ENCODE measurements around the gene TMEM121B. TPM values are rescaled to one million over a fixed set of nuclear protein-coding genes. Genes with fewer than 3 reads are reported as not detected.

Gene TMEM121B
- total RNA-seq, 1 donor: not detected

DNA sequence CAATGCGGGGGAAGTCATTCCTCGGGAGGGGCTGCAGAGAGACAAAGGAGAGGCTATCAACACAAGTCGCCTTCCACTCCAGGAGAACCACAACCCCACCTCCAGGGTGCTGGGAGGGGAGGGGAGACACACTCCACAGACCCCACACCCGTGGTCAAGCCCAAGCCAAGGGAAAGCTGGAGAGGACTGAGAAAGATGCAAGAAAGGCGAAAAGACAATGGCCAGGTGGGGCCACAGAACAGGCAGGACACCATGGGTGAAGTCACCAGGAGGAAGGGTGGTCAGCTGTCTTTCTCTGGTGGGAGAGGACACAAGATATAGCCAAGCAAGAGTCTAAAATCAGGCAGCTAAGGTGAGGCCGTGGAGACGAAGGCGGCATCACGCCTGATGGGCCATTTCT, 21.9 kb upstream of the TMEM121B start:
- Histone ChIP-seq H3K36me3 (ENCODE audit: insufficient read depth, low read length) (no peaks in the 10 kb centered on the region), H3K27me3 (ENCODE audit: insufficient read depth, low read length) (no peaks in the 10 kb centered on the region), H3K4me3 (ENCODE audit: insufficient read depth, low read length) (no peak overlapping the region), H3K4me1 (ENCODE audit: insufficient read depth, low read length) (no peaks in the 10 kb centered on the region), H2AFZ (ENCODE audit: low read length) (no peak overlapping the region), H3K9me3 (ENCODE audit: low read depth, low read length) (no peaks in the 10 kb centered on the region), H3K4me2 (ENCODE audit: insufficient read depth, low read length) (no peak overlapping the region), H3K79me2 (ENCODE audit: insufficient read depth, low read length) (no peaks in the 10 kb centered on the region), H4K20me1 (ENCODE audit: insufficient read depth, low read length) (no peaks in the 10 kb centered on the region), H3K27ac (ENCODE audit: low read depth, low read length) (no peak overlapping the region)
- TF ChIP-seq, protein P1, sequence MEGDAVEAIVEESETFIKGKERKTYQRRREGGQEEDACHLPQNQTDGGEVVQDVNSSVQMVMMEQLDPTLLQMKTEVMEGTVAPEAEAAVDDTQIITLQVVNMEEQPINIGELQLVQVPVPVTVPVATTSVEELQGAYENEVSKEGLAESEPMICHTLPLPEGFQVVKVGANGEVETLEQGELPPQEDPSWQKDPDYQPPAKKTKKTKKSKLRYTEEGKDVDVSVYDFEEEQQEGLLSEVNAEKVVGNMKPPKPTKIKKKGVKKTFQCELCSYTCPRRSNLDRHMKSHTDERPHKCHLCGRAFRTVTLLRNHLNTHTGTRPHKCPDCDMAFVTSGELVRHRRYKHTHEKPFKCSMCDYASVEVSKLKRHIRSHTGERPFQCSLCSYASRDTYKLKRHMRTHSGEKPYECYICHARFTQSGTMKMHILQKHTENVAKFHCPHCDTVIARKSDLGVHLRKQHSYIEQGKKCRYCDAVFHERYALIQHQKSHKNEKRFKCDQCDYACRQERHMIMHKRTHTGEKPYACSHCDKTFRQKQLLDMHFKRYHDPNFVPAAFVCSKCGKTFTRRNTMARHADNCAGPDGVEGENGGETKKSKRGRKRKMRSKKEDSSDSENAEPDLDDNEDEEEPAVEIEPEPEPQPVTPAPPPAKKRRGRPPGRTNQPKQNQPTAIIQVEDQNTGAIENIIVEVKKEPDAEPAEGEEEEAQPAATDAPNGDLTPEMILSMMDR (IDR thresholded peaks at IDR 0.05; ENCODE audit: extremely low read depth, low read depth, low read length): no peak
- no peak for DNase-seq (ENCODE audit: insufficient read length, low spot score, missing footprints)

DNA sequence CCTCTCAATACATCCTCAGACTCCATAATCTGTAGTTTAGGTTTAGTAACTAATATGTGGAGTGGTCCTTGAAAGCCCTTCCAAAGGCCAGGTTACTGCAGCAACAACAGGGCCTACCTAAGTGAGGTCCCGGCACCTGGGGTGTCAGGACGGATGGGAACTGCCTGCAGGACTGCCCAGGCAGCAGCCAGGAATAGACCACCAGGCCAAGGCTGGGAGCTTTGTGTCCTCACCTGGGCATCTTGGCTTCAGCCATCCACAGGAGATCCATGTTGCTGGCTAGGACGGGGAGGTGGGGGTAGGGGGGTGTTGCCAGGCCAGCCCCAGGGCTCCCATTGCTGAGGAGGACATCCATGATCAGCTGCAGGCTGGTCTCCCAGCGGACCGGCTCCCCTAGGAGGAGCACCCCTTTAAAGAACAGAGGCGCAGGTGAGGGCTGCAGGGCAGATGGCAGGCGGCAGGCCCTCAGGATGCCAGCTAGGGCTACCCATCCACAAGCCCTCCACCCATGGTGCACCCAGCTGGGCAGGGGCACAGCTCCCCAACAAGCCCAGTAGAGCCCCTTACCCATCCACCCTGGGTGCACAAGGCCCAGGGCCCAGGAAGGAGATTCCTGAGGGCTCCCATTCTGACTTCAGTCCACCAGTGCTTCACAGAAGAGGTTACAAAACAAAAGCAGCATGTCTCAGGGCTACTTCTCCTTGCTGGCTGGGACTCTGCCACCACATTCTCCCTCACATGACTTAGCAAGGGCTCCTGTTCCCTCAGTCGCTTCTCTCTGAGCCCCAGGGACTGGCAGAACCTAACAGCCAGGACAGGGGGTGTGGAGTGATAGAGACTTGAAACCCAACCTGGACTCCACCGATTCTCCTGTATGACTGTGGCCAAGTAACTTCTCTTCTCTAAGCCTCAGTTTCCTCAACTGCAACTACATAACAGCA, 19.9 kb upstream of the TMEM121B start:
- H3K4me1 ChIP-seq (ENCODE audit: insufficient read depth, low read length): no peaks in the 10 kb centered on the region
- no peak overlapping the region for H3K4me2 ChIP-seq (ENCODE audit: insufficient read depth, low read length)
- no peaks in the 10 kb centered on the region for H3K27me3 ChIP-seq (ENCODE audit: insufficient read depth, low read length)
- no peaks in the 10 kb centered on the region for H3K36me3 ChIP-seq (ENCODE audit: insufficient read depth, low read length)
- no peaks in the 10 kb centered on the region for H3K9me3 ChIP-seq (ENCODE audit: low read depth, low read length)
- H2AFZ ChIP-seq (ENCODE audit: low read length): no peak overlapping the region
- H3K79me2 ChIP-seq (ENCODE audit: insufficient read depth, low read length): no peaks in the 10 kb centered on the region
- H3K27ac ChIP-seq (ENCODE audit: low read depth, low read length): no peak overlapping the region
- H4K20me1 ChIP-seq (ENCODE audit: insufficient read depth, low read length): no peaks in the 10 kb centered on the region
- TF ChIP-seq, protein P1 (IDR thresholded peaks at IDR 0.05; ENCODE audit: extremely low read depth, low read depth, low read length): no peak
- no peak overlapping the region for H3K4me3 ChIP-seq (ENCODE audit: insufficient read depth, low read length)
- DNase-seq (ENCODE audit: insufficient read length, low spot score, missing footprints): no peak

- no peak for DNase-seq (ENCODE audit: insufficient read length, low spot score, missing footprints)
- TF ChIP-seq, protein P1 (IDR thresholded peaks at IDR 0.05; ENCODE audit: extremely low read depth, low read depth, low read length): no peak
- Histone ChIP-seq H3K4me2 (ENCODE audit: insufficient read depth, low read length) (no peak overlapping the region), H3K4me1 (ENCODE audit: insufficient read depth, low read length) (no peaks in the 10 kb centered on the region), H3K4me3 (ENCODE audit: insufficient read depth, low read length) (no peak overlapping the region), H3K36me3 (ENCODE audit: insufficient read depth, low read length) (no peaks in the 10 kb centered on the region), H4K20me1 (ENCODE audit: insufficient read depth, low read length) (no peaks in the 10 kb centered on the region), H3K79me2 (ENCODE audit: insufficient read depth, low read length) (no peaks in the 10 kb centered on the region), H2AFZ (ENCODE audit: low read length) (no peak overlapping the region), H3K9me3 (ENCODE audit: low read depth, low read length) (no peaks in the 10 kb centered on the region), H3K27me3 (ENCODE audit: insufficient read depth, low read length) (no peaks in the 10 kb centered on the region), H3K27ac (ENCODE audit: low read depth, low read length) (no peak overlapping the region)
Measured at GRCh38 chr22:17140022-17140421, 18.9 kb upstream of the TMEM121B start.

- Histone ChIP-seq H4K20me1 (ENCODE audit: insufficient read depth, low read length) (peaks cover 3% of the 10 kb centered on the region), H3K79me2 (ENCODE audit: insufficient read depth, low read length) (no peaks in the 10 kb centered on the region), H3K27me3 (ENCODE audit: insufficient read depth, low read length) (no peaks in the 10 kb centered on the region), H3K4me3 (ENCODE audit: insufficient read depth, low read length) (no peak overlapping the region), H3K9me3 (ENCODE audit: low read depth, low read length) (no peaks in the 10 kb centered on the region), H3K4me1 (ENCODE audit: insufficient read depth, low read length) (no peaks in the 10 kb centered on the region), H2AFZ (ENCODE audit: low read length) (no peak overlapping the region), H3K36me3 (ENCODE audit: insufficient read depth, low read length) (no peaks in the 10 kb centered on the region), H3K4me2 (ENCODE audit: insufficient read depth, low read length) (no peak overlapping the region), H3K27ac (ENCODE audit: low read depth, low read length) (no peak overlapping the region)
- DNase-seq (ENCODE audit: insufficient read length, low spot score, missing footprints): no peak
- TF ChIP-seq, protein P1 (IDR thresholded peaks at IDR 0.05; ENCODE audit: extremely low read depth, low read depth, low read length): no peak
Measured at GRCh38 chr22:17138513-17138912, 17.4 kb upstream of the TMEM121B start.

Measured in osteoblast (primary cell).